Stimulated activated memory B cell treated with anti-CD40 and anti-IgM and Interleukin-4, amounts not matched to agents 10 μg/mL and 1 μg/mL and 100 μg/mL, for 72 hours (primary cell): ENCODE data around the gene AFF2.

Source experiments
- ATAC-seq: fragments of 150-1000 bp; cut with Tn5 transposase; 2 replicates; pipeline ENCODE4 v1.10.0; 2021
- H3K27ac Mint-ChIP-seq: one replicate; pipeline ENCODE4 v1.8.0; 2022; ENCODE audit warnings: mild to moderate bottlenecking, mixed read lengths
- H3K27me3 Mint-ChIP-seq: one replicate; pipeline ENCODE4 v1.8.0; 2022; ENCODE audit warnings: mixed read lengths
- H3K36me3 Mint-ChIP-seq: one replicate; pipeline ENCODE4 v1.8.0; 2022; ENCODE audit warnings: mixed read lengths
- H3K4me1 Mint-ChIP-seq: one replicate; pipeline ENCODE4 v1.8.0; 2022; ENCODE audit warnings: mixed read lengths
- H3K4me3 Mint-ChIP-seq: one replicate; pipeline ENCODE4 v1.8.0; 2022; ENCODE audit warnings: mild to moderate bottlenecking, moderate library complexity, mixed read lengths
- H3K9me3 Mint-ChIP-seq: one replicate; pipeline ENCODE4 v1.8.0; 2022; ENCODE audit warnings: mixed read lengths

The AFF2 gene

DNA sequence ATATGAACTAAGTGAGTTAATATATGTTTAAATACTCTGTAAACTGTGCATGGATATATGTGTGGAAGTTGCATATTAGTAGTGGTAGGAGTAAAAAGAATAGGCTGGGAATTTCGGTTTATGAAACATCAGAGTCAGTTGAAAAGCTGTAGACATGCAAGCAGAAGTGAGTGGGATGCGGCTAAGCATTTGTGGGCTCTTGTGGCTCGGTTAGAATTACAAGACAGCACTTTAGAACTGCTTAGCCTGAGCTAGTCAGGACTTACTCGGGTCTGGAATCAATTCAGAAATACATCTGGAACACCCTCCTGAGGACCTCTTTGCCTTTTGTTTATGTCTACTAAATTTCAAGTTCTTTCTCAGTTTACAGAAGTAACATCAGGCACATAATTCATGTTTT is 93.6 kb downstream of the AFF2 start:
- Mint-ChIP-seq H3K36me3 (no peaks in the 10 kb centered on the region), H3K9me3 (no peaks in the 10 kb centered on the region), H3K27me3 (peaks cover 14% of the 10 kb centered on the region), H3K4me3 (no peak overlapping the region), H3K4me1 (no peaks in the 10 kb centered on the region), H3K27ac (no peak overlapping the region)
- no peak for ATAC-seq

- no peak for ATAC-seq
- Mint-ChIP-seq H3K27me3 (peaks cover 13% of the 10 kb centered on the region), H3K9me3 (no peaks in the 10 kb centered on the region), H3K4me3 (no peak overlapping the region), H3K4me1 (no peaks in the 10 kb centered on the region), H3K36me3 (no peaks in the 10 kb centered on the region), H3K27ac (no peak overlapping the region)
These were observed 99.0 kb downstream of the AFF2 start for GRCh38 chrX:148599404-148599803.

DNA sequence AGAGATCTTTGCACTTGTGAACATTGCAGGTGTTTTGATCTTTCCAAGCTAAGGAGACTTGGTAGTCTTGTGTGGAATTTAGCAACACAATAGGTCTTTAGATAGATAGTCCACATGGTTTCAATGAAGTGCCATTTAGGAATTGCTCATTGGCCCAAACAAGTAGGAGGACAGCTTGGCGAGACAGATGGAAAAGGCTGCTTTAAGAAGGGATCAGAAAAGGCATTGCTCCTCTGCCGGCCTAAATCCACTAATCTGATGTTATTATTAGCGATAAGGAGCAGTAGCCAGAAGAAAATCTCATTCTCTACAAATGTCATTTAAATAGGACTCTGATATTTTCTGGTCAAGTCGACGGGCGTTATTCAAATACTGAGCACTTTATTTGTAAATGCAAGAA is 99.7 kb downstream of the AFF2 start:
- H3K36me3 Mint-ChIP-seq, result no peaks in the 10 kb centered on the region
- ATAC-seq, result no peak
- H3K27me3 Mint-ChIP-seq, result peaks cover 6% of the 10 kb centered on the region
- no peaks in the 10 kb centered on the region for H3K9me3 Mint-ChIP-seq
- H3K27ac Mint-ChIP-seq, result no peak overlapping the region
- no peak overlapping the region for H3K4me3 Mint-ChIP-seq
- H3K4me1 Mint-ChIP-seq, result no peaks in the 10 kb centered on the region

- H3K4me1 Mint-ChIP-seq, result no peaks in the 10 kb centered on the region
- no peak overlapping the region for H3K4me3 Mint-ChIP-seq
- H3K36me3 Mint-ChIP-seq, result no peaks in the 10 kb centered on the region
- H3K27me3 Mint-ChIP-seq, result peaks cover 2% of the 10 kb centered on the region
- H3K27ac Mint-ChIP-seq, result no peak overlapping the region
- H3K9me3 Mint-ChIP-seq, result no peaks in the 10 kb centered on the region
- no peak for ATAC-seq
These were observed 100.2 kb downstream of the AFF2 start for GRCh38 chrX:148600581-148600980.

- Mint-ChIP-seq H3K36me3 (no peaks in the 10 kb centered on the region), H3K27me3 (no peaks in the 10 kb centered on the region), H3K4me3 (no peak overlapping the region), H3K9me3 (no peaks in the 10 kb centered on the region), H3K4me1 (no peaks in the 10 kb centered on the region), H3K27ac (no peak overlapping the region)
- no peak for ATAC-seq
These were observed 100.6 kb downstream of the AFF2 start for GRCh38 chrX:148601034-148601433.

GRCh38 chrX:148609515-148610327 is 109.3 kb downstream of the AFF2 start:
- no peaks in the 10 kb centered on the region for H3K27me3 Mint-ChIP-seq

GRCh38 chrX:148610328-148610698 is 109.9 kb downstream of the AFF2 start:
- ATAC-seq, result peak; percentile 81
- H3K36me3 Mint-ChIP-seq, result peaks cover 5% of the 10 kb centered on the region
- H3K9me3 Mint-ChIP-seq, result peaks cover 3% of the 10 kb centered on the region
- H3K4me1 Mint-ChIP-seq, result peaks cover 26% of the 10 kb centered on the region
- H3K4me3 Mint-ChIP-seq, result peak overlapping the region; percentile 78
- peak overlapping the region; percentile 79 for H3K27ac Mint-ChIP-seq
- H3K27me3 Mint-ChIP-seq, result no peaks in the 10 kb centered on the region

More at GRCh38 chrX:148609515-148610327, 109.3 kb downstream of the AFF2 start:
- Mint-ChIP-seq H3K27ac (peak overlapping the region; percentile 79), H3K4me1 (peaks cover 26% of the 10 kb centered on the region), H3K4me3 (peak overlapping the region; percentile 78), H3K36me3 (peaks cover 5% of the 10 kb centered on the region), H3K9me3 (peaks cover 3% of the 10 kb centered on the region)
- peak; percentile 88 for ATAC-seq

GRCh38 chrX:148611993-148612392 is 111.6 kb downstream of the AFF2 start:
- no peak overlapping the region for H3K4me3 Mint-ChIP-seq
- peak overlapping the region; percentile 73 for H3K27ac Mint-ChIP-seq
- no peaks in the 10 kb centered on the region for H3K27me3 Mint-ChIP-seq
- H3K9me3 Mint-ChIP-seq, result peaks cover 3% of the 10 kb centered on the region
- H3K36me3 Mint-ChIP-seq, result peaks cover 5% of the 10 kb centered on the region
- ATAC-seq, result peak; percentile 67
- H3K4me1 Mint-ChIP-seq, result peaks cover 26% of the 10 kb centered on the region

DNA sequence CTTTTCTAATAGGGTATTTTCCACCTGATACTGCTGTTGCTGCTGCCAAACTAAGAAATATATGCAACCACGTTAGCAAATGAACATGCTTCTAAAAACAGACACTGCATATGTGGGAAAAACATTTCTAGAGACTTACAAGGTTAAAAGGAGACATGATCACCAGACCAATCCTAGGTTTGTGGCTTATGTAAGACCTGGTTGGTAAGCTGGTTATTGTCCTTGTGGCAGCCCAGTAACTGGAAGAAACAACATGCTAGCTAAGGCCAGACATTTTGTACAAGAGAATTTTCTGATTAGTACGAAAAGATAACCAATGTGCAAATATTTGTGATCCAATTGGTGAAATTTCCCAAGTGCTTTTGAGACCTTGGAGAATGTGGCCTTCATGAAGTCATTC is 112.0 kb downstream of the AFF2 start:
- Mint-ChIP-seq H3K27ac (peak overlapping the region; percentile 73), H3K4me1 (peaks cover 22% of the 10 kb centered on the region), H3K36me3 (peaks cover 2% of the 10 kb centered on the region), H3K4me3 (no peak overlapping the region), H3K27me3 (no peaks in the 10 kb centered on the region), H3K9me3 (peaks cover under 1% of the 10 kb centered on the region)
- ATAC-seq, result no peak

GRCh38 chrX:148613636-148614035 is 113.2 kb downstream of the AFF2 start:
- no peaks in the 10 kb centered on the region for H3K36me3 Mint-ChIP-seq
- no peak for ATAC-seq
- no peaks in the 10 kb centered on the region for H3K9me3 Mint-ChIP-seq
- H3K27ac Mint-ChIP-seq, result no peak overlapping the region
- no peaks in the 10 kb centered on the region for H3K27me3 Mint-ChIP-seq
- peaks cover 20% of the 10 kb centered on the region for H3K4me1 Mint-ChIP-seq
- H3K4me3 Mint-ChIP-seq, result no peak overlapping the region

DNA sequence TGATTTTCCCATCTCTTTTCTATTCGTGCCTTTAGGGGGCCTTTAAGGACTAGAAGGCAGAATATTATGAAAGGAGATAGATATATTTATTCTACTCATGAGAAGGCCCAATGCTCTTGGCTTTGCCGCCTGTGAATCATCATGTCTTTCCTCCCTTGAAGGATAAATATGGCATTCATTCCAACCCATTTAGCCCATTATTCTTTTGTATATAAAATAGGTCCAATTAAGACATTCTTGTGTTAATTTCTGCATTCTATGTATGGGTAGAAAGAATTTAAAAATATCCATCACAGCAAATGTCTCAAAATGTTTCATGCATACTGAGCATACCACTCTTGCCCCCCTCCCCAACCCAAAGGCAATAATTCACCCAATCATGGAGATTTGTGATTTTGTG is 115.1 kb downstream of the AFF2 start:
- peaks cover 15% of the 10 kb centered on the region for H3K4me1 Mint-ChIP-seq
- no peak overlapping the region for H3K4me3 Mint-ChIP-seq
- no peaks in the 10 kb centered on the region for H3K9me3 Mint-ChIP-seq
- ATAC-seq, result no peak
- no peaks in the 10 kb centered on the region for H3K27me3 Mint-ChIP-seq
- no peak overlapping the region for H3K27ac Mint-ChIP-seq
- no peaks in the 10 kb centered on the region for H3K36me3 Mint-ChIP-seq

DNA sequence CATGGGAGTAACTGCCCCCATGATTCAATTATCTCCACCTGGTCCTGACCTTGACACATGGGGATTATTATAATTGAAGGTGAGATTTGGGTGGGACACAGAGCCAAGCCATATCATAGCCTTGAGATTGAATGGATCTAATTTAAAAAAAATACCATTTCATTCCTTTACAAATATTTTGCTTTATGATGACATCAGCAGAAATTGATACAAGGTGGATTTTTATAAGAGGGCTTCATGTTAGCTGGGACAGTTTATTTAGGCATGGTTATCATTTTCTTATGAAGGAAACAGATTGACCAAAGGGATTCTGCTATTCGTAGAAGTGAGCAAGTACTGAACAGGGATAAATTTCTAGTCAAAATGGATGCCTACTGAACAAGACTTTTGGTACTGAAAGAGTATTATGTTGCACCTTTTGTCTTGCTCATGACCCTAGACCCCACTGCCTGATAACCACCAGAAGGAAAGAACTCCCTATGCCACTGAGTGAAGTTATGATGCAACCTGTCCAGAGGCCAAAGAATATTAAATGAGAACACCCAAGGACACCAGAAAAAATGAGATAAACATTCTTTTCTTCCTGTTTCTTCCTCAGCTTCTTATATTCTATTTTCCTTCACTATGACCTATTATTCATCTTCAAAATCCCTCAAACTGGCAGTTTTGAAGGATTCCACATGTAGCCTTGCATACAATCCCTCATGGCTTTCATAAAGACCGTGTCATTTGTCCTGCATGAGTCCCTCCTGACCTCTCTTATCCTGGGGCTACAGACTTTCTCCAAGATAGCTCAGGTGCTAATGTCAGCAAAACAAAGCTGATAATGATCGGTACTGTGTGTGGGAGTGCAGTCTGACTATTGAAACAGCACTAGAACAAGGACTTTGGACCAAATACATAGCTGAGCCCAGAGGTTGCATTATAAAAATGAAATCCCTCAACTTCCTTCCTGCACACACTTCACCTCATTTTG is 118.3 kb downstream of the AFF2 start:
- H3K4me1 Mint-ChIP-seq, result no peaks in the 10 kb centered on the region
- no peak overlapping the region for H3K4me3 Mint-ChIP-seq
- no peak for ATAC-seq
- H3K36me3 Mint-ChIP-seq, result no peaks in the 10 kb centered on the region
- H3K27me3 Mint-ChIP-seq, result no peaks in the 10 kb centered on the region
- no peak overlapping the region for H3K27ac Mint-ChIP-seq
- no peaks in the 10 kb centered on the region for H3K9me3 Mint-ChIP-seq

- Mint-ChIP-seq H3K9me3 (no peaks in the 10 kb centered on the region), H3K36me3 (no peaks in the 10 kb centered on the region), H3K27ac (no peak overlapping the region), H3K4me1 (no peaks in the 10 kb centered on the region), H3K27me3 (no peaks in the 10 kb centered on the region), H3K4me3 (no peak overlapping the region)
- ATAC-seq, result no peak
These were observed 119.6 kb downstream of the AFF2 start for GRCh38 chrX:148620023-148620422.

- Mint-ChIP-seq H3K27me3 (no peaks in the 10 kb centered on the region), H3K36me3 (no peaks in the 10 kb centered on the region), H3K4me1 (no peaks in the 10 kb centered on the region), H3K27ac (no peak overlapping the region), H3K9me3 (no peaks in the 10 kb centered on the region), H3K4me3 (no peak overlapping the region)
- no peak for ATAC-seq
These were observed 124.6 kb downstream of the AFF2 start for GRCh38 chrX:148624951-148625474.

DNA sequence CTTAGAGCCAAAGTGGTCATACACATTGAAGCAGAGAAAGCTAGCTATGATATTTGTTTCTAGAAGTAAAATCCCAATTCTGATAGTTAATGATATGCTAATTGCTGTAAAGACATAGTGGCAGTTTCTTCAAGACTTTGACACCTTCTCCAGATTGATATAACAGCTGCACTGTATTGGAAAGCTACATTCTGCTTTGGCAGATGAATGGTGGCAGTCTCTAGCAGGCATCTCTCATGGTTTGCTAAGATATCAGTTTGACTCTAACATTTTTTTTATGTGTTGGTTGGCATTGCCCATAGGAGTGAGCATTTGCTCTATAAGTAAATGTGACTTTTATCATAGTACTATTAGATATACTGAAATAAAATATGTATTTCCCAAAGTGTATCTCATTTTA is 128.2 kb downstream of the AFF2 start:
- Mint-ChIP-seq H3K9me3 (no peaks in the 10 kb centered on the region), H3K27ac (no peak overlapping the region)

More for the DNA sequence above, 128.2 kb downstream of the AFF2 start:
- Mint-ChIP-seq H3K4me1 (no peaks in the 10 kb centered on the region), H3K36me3 (no peaks in the 10 kb centered on the region), H3K4me3 (no peak overlapping the region), H3K27me3 (no peaks in the 10 kb centered on the region)
- ATAC-seq, result no peak
